Esophagus muscularis mucosa (tissue), 4 donors: Measurements from ENCODE around the gene FAM114A1. TPM values are rescaled to one million over a fixed set of nuclear protein-coding genes. Genes with fewer than 3 reads are reported as not detected.
A peak's percentile ranks its signal among the peaks of the same experiment; 100 is the strongest.

ENCODE experiments used
- DNase-seq: peaks from one replicate; pipeline ENCODE4 v3.0.0-alpha.2; 2017; ENCODE audit errors: extremely low spot score
- H3K27ac ChIP-seq, 4 donors: fragments of 200-600 bp; sonication (generic); replicated peaks in 1 of 4; 1 replicate in 3 of 4; 2 replicates in 1 of 4; pipeline ENCODE4 v1.5.1; 2016 to 2019; ENCODE audit warnings: mild to moderate bottlenecking in 1 of 4
- H3K27me3 ChIP-seq, 4 donors: fragments of 200-600 bp; sonication (generic); one replicate each; pipeline versions ENCODE4 v1.5.1 to v1.6.0; 2016 to 2019
- H3K36me3 ChIP-seq, 4 donors: fragments of 200-600 bp; sonication (generic); one replicate each; pipeline ENCODE4 v1.5.1; 2016 to 2019
- H3K4me1 ChIP-seq, 4 donors: fragments of 200-600 bp; sonication (generic); one replicate each; pipeline ENCODE4 v1.5.1; 2016 to 2019
- H3K4me3 ChIP-seq, 4 donors: fragments of 200-600 bp; sonication (generic); 1 replicate in 2 of 4; 2 replicates in 2 of 4; pipeline ENCODE4 v1.5.1; 2016 to 2019; ENCODE audit warnings: mild to moderate bottlenecking in 4 of 4, moderate library complexity in 1 of 4
- H3K9me3 ChIP-seq, 4 donors: fragments of 200-600 bp; sonication (generic); 1 replicate in 3 of 4; 2 replicates in 1 of 4; pipeline ENCODE4 v1.5.1; 2016 to 2019
- EP300 ChIP-seq: sonication (generic); formaldehyde crosslinking; IDR thresholded peaks from one replicate; pipeline ENCODE4 v1.6.1; 2017; ENCODE audit warnings: antibody characterized with exemption
- POLR2A ChIP-seq: fragments of 450-650 bp; IDR thresholded peaks from one replicate; pipeline ENCODE4 v1.6.1; 2017; ENCODE audit warnings: antibody characterized with exemption, moderate library complexity, mild to moderate bottlenecking, low read depth
- POLR2AphosphoS5 ChIP-seq, 2 donors: sonication (generic); formaldehyde crosslinking; IDR thresholded peaks; one replicate each; pipeline ENCODE4 v1.6.1; 2017; ENCODE audit warnings: antibody characterized with exemption in 2 of 2
- WGBS: methylation state at CpG from one replicate; pipeline ENCODE4 v1.1.5; 2018; 5-methylcytosine and 5-hydroxymethylcytosine counted together
- intact Hi-C: fragments of 100-400 bp; cut with DNase I; formaldehyde crosslinking; loops from one replicate; pipeline ENCODE4 v1.15.1; 2023
- total RNA-seq, 4 donors: library from RNA; depleted of rRNA; stranded (reverse); fragments of >200 nt; gene quantifications; one replicate each; pipeline versions ENCODE4 v1.1.0 to v1.2.1, GENCODE V29; 2016
- TF ChIP-seq, protein P1 (sequence below), 3 experiments: fragments of 200-600 bp in 2 of 3; fragments of 450-650 bp in 1 of 3; sonication (generic) in 2 of 3; IDR thresholded peaks; one replicate each; pipeline ENCODE4 v1.5.1; 2017 to 2019; ENCODE audit warnings: antibody characterized with exemption in 3 of 3, mild to moderate bottlenecking in 2 of 3, moderate library complexity in 1 of 3

FAM114A1 gene
- total RNA-seq, 4 donors from 2014 or later, result 88.6 to 145 (median 110) TPM

DNA sequence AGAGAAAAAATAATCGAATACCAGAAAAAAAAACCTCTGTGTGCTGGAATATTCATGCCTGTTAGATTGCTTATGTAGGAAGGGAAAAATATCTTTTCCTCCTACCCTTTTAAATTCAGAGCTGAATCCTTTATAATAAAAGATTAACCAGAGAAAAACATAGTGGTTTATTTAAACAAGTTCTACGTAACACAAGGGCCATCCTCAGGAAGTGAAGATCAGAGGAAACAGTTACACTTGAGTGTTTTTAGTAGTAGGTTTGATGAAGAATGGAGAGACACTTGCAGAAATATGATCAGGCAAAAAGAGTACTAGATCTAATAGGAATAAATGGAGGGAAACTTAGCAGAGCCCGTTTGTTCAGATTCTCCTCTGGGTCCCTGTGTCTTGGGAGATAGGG lies 98.3 kb downstream of the FAM114A1 start:
- H3K4me3 ChIP-seq, result no peak overlapping the region
- TF ChIP-seq POLR2AphosphoS5 (IDR thresholded peaks at IDR 0.05) (no peak), EP300 (no peak), POLR2A (no peak)
- H3K36me3 ChIP-seq, result no peaks in the 10 kb centered on the region
- intact Hi-C loops, result no loop called here
- H3K27ac ChIP-seq, result no peak overlapping the region
- 88% methylated on average over 3 of the region's 3 CpGs for WGBS
- no peak for DNase-seq
- H3K4me1 ChIP-seq, result peaks cover 0 to 14% (median 4%) of the 10 kb centered on the region in 4 donors
- no peaks in the 10 kb centered on the region for H3K27me3 ChIP-seq
- no peaks in the 10 kb centered on the region for H3K9me3 ChIP-seq

DNA sequence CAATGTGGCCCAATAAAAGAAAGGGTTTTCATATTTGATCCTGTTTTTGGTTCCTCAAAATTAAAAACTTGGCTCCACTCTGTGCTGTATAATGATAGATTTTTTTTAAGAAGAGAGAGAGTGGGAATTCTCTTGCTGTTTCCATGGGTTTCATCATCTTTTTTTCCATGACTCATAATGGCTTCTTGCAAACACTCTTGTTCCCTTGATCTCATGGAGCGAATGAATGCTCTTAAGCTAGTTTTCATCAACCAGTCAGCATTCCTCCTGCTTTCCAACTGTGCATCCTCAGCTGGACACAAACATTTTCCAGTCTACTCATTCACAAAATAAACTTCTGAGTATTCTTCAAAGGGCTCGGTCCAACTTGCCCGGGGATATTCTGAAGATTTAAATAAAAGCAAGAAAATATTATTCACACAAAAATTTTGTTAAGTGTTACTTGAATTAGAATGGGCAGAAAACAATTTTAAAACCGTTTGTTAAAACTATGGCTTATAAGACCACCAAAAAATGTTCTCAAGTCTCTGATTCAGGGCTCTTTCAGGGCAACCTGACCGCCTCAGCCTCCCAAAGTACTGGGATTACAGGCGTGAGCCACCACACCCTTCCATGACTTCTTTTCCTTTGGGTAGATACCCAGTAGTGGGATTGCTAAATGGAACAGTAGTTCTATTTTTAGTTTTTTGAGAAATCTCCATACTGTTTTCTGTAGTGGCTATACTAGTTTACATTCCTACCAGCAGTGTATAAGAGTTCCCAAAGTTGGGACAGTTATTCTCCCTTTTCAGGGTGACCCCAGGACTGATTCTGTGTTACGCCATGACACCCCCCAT lies 99.9 kb downstream of the FAM114A1 start:
- TF ChIP-seq POLR2AphosphoS5 (IDR thresholded peaks at IDR 0.05), result peak; percentile 29 to 77
- TF ChIP-seq, protein P1, sequence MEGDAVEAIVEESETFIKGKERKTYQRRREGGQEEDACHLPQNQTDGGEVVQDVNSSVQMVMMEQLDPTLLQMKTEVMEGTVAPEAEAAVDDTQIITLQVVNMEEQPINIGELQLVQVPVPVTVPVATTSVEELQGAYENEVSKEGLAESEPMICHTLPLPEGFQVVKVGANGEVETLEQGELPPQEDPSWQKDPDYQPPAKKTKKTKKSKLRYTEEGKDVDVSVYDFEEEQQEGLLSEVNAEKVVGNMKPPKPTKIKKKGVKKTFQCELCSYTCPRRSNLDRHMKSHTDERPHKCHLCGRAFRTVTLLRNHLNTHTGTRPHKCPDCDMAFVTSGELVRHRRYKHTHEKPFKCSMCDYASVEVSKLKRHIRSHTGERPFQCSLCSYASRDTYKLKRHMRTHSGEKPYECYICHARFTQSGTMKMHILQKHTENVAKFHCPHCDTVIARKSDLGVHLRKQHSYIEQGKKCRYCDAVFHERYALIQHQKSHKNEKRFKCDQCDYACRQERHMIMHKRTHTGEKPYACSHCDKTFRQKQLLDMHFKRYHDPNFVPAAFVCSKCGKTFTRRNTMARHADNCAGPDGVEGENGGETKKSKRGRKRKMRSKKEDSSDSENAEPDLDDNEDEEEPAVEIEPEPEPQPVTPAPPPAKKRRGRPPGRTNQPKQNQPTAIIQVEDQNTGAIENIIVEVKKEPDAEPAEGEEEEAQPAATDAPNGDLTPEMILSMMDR (IDR thresholded peaks at IDR 0.05), result no peak
- 70% methylated on average over 7 of the region's 7 CpGs for WGBS

DNA sequence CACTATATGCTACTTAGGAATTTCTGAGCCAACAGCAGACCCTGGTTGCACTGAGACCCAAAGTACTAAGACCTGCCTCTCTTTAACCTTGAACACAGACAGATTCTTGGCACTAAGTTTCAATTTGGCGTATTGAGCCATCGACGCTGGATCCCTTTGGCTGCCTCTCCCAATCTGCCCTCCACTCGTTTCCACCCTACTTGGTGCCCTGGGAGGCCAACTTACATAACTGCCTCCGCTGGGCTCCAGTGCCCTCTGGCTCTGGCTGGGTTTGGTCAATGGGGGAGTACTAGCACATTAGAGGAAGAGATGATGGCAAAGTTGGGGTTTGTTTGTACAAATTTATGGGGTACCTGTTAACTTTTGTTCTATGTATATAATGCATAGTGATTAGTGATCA lies 101.1 kb downstream of the FAM114A1 start:
- no peaks in the 10 kb centered on the region for H3K27me3 ChIP-seq
- TF ChIP-seq EP300 (no peak), POLR2AphosphoS5 (IDR thresholded peaks at IDR 0.05) (no peak), POLR2A (no peak)
- TF ChIP-seq, protein P1 (IDR thresholded peaks at IDR 0.05), result no peak
- H3K9me3 ChIP-seq, result no peaks in the 10 kb centered on the region
- WGBS, result 91% methylated on average over 5 of the region's 5 CpGs
- no peak overlapping the region for H3K27ac ChIP-seq
- H3K4me3 ChIP-seq, result no peak overlapping the region
- DNase-seq, result no peak
- intact Hi-C loops, result no loop called here
- H3K36me3 ChIP-seq, result no peaks in the 10 kb centered on the region
- peaks cover 0 to 14% (median 4%) of the 10 kb centered on the region in 4 donors for H3K4me1 ChIP-seq

More for the DNA sequence above, 99.9 kb downstream of the FAM114A1 start:
- Histone ChIP-seq H3K36me3 (no peaks in the 10 kb centered on the region), H3K4me1 (peaks cover 0 to 14% (median 4%) of the 10 kb centered on the region in 4 donors), H3K27ac (peak overlapping the region in 3 of 4 donors; percentile 24 to 48 (median 25)), H3K27me3 (no peaks in the 10 kb centered on the region), H3K9me3 (no peaks in the 10 kb centered on the region), H3K4me3 (no peak overlapping the region)
- intact Hi-C loops, result no loop called here
- DNase-seq, result no peak

DNA sequence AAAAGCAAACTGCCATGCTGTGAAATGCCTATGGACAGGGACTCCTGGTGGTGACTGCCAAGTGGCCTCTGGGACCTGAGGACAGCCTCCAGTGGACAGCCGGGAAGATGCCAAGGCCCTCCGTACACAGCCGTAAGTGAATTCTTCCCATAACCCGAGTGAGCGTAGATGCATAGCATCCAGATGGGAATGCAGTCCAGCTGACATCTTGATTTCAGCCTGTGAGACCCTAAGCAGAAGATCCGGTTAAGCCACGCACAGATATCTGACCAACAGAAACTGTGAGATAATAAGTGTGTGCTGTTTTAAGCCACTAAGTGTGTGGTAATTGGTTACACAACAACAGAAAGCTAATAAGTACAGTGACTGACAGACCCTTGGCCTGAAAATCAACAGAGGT lies 108.7 kb downstream of the FAM114A1 start:
- H3K36me3 ChIP-seq, result no peaks in the 10 kb centered on the region
- DNase-seq, result no peak
- no peaks in the 10 kb centered on the region for H3K27me3 ChIP-seq
- intact Hi-C loops, result no loop called here
- H3K9me3 ChIP-seq, result no peaks in the 10 kb centered on the region
- no peak overlapping the region for H3K27ac ChIP-seq
- TF ChIP-seq POLR2AphosphoS5 (IDR thresholded peaks at IDR 0.05), result no peak
- no peak for TF ChIP-seq POLR2A
- TF ChIP-seq, protein P1 (IDR thresholded peaks at IDR 0.05), result no peak
- no peak for TF ChIP-seq EP300
- WGBS, result 87% methylated on average over 7 of the region's 7 CpGs
- no peak overlapping the region for H3K4me3 ChIP-seq
- no peaks in the 10 kb centered on the region for H3K4me1 ChIP-seq

DNA sequence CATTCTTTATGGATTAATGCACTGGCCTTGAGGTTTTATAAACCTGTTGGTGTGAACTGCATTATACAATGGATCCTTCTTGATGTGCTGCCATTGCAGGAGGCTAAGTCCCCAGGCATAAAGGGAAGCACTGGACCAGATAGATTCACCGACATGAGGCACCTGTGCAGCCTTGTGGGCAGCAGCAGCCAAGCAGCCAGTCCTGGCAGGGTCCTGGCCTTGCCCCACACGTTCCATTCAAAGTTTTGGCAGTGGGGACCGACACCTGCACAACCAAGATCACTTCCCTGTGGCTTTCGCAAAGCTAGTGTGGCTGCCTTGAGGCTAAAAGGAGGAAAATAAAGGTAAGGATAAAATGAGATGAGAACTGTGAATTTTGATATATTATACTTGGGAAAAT lies 111.5 kb downstream of the FAM114A1 start:
- Histone ChIP-seq H3K4me1 (peaks cover 0 to 4% (median 2%) of the 10 kb centered on the region in 4 donors), H3K4me3 (no peak overlapping the region), H3K27ac (no peak overlapping the region), H3K27me3 (no peaks in the 10 kb centered on the region), H3K36me3 (no peaks in the 10 kb centered on the region), H3K9me3 (no peaks in the 10 kb centered on the region)
- 94% methylated on average over 4 of the region's 4 CpGs for WGBS
- TF ChIP-seq EP300, result no peak
- no peak for TF ChIP-seq POLR2A
- TF ChIP-seq, protein P1 (IDR thresholded peaks at IDR 0.05), result no peak
- no peak for TF ChIP-seq POLR2AphosphoS5 (IDR thresholded peaks at IDR 0.05)
- intact Hi-C loops, result no loop called here
- DNase-seq, result no peak
